Left colon (tissue), 2 donors: Measurements from ENCODE around the gene XKR7. TPM values are rescaled to one million over a fixed set of nuclear protein-coding genes. Genes with fewer than 3 reads are reported as not detected.
"Not testable (repeated sequence)": the region's sequence is repeated elsewhere in the genome, so short reads cannot be mapped to it uniquely, and the experiment has no call there.

Experiments
- ATAC-seq: fragments of 200-7000 bp; cut with Tn5 transposase; one replicate; pipeline ENCODE4 v1.9.1; 2020; ENCODE audit warnings: mild to moderate bottlenecking, moderate library complexity
- DNase-seq, 2 donors: peaks; one replicate each; pipeline ENCODE4 v3.0.0-alpha.2; 2020
- intact Hi-C, 2 donors: fragments of 100-400 bp; cut with DNase I in 1 of 2; cut with micrococcal nuclease in 1 of 2; formaldehyde crosslinking; loops; one replicate each; pipeline versions ENCODE4 v1.11.2 to v1.14.0; 2022; cut with DNase I, micrococcal nuclease
- total RNA-seq, 2 donors: library from RNA; stranded (reverse); fragmentation: NEBNext Ultra II Directional; extraction: Animal tissue kit (Norgen Biotek cat#: 25700); gene quantifications; one replicate each; pipeline ENCODE4 v1.2.1, GENCODE V29; 2021
- donor health status: DM: no; HTN: no; CAD: no.
- donor health status: DM: yes; HTN: yes; CAD: no.

XKR7 gene
- total RNA-seq, 2 donors from 2014 or later: 0.06 to 0.11 TPM

DNA sequence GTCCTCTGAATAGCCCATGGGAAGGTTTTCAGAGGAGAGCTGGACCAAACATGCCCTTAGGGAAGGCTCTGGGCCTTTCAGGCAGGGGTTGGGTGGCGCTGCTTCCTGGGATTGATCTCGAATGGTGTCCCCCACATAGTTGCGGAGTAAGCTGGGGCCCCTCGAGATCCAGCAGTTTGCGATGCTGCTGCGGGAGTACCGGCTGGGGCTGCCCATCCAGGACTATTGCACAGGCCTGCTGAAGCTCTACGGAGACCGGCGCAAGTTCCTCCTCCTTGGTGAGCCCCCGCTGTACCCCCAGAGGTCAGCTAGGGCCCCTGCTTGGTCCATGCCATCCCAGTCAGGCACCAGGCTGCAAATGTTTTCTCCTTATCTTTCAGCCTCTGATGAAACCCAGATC is 61.6 kb downstream of the XKR7 start:
- intact Hi-C loops: no loop called here
- no peak for DNase-seq

GRCh38 chr20:32031007-32031958 is 63.3 kb downstream of the XKR7 start:
- intact Hi-C loops: loop anchor here (5.0 to 10.0 kb wide), 2 partner anchors 206 to 209 kb away; no protein-coding TSS in a partner anchor
- peak; percentile 77 to 78 for DNase-seq
- ATAC-seq: peak; percentile 96

More for the DNA sequence above, 61.6 kb downstream of the XKR7 start:
- no peak for ATAC-seq

GRCh38 chr20:32033316-32033715 is 65.4 kb downstream of the XKR7 start:
- intact Hi-C loops: loop anchor here (5.0 to 10.0 kb wide), 2 partner anchors 209 to 211 kb away; no protein-coding TSS in a partner anchor
- ATAC-seq: no peak
- no peak for DNase-seq

GRCh38 chr20:32033721-32034120 is 65.8 kb downstream of the XKR7 start:
- intact Hi-C loops: loop anchor here (5.0 to 10.0 kb wide), 2 partner anchors 209 to 211 kb away; no protein-coding TSS in a partner anchor
- not testable (repeated sequence) for DNase-seq, ATAC-seq

DNA sequence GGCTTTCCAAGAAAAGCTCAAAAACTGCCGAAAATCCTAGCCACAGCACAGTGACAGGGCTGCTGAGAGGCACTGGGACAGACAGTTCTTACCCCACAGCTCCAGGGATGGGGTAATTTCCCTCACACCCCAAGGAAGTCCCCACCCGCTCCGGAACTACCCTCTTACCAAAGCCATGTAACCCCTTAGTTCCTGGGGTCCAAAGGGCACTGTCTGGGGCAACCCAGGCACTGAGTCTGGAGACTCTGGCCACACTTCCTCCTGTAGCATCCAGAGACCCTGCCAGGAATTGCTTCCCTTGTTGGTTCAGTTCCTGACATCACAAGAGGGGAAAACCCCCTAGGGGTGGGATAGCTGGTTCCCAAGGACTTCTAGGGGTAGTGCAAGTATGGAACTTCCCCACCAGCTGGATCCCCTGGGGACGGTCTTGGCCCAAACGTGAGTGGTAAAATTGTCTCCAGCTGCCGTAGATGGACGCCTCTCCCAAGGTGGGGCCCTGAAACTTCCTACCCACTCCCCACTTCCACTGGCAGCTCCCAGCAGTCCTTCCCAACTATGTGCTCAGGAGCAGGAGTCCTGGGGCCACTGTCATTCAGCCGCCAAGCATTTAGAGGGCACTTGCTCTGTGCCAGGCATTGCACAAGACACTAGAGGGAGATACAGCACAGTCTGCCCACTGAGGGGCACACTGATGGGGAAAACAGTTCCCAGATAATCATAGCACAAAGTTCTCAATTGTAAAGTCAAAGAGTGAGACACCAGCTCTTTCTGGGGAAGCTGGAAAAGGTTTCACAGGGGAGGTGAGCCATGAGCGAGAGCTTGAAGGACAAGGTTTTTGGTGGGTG is 66.9 kb downstream of the XKR7 start:
- intact Hi-C loops: loop anchor here (5.0 to 10.0 kb wide), 2 partner anchors 210 to 213 kb away; no protein-coding TSS in a partner anchor
- ATAC-seq: no peak

DNA sequence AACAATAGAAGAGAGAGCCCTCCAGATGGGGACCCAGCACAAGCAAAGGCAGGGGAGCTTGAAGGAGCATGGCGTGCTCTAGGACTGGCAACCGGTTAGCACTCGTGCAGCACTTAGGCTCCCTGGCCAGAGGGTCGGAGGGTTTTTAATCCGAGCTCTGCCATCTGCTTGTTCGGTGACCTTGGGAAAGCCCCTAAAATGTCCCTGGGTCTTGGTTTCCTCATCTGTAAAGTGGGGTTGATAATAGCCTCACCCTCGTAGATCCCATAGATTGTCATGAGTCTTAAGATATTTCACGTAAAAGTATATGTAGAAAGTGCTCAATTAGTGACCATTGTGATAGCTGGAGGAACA is 67.5 kb downstream of the XKR7 start:
- no peak for DNase-seq
- intact Hi-C loops: loop anchor here in 1 of 2 donors (10.0 kb wide), 1 partner anchor 211 kb away; no protein-coding TSS in a partner anchor
- ATAC-seq: no peak

More for the DNA sequence above, 66.9 kb downstream of the XKR7 start:
- DNase-seq: no peak

GRCh38 chr20:32036252-32036651 is 68.3 kb downstream of the XKR7 start:
- intact Hi-C loops: loop anchor here in 1 of 2 donors (10.0 kb wide), 1 partner anchor 211 kb away; no protein-coding TSS in a partner anchor
- DNase-seq (no peak), ATAC-seq (no peak)

- DNase-seq: no peak
- intact Hi-C loops: loop anchor here in 1 of 2 donors (10.0 kb wide), 1 partner anchor 212 kb away; no protein-coding TSS in a partner anchor
- ATAC-seq: no peak
These were observed 69.0 kb downstream of the XKR7 start for GRCh38 chr20:32036716-32037485.

- DNase-seq: no peak
- intact Hi-C loops: loop anchor here in 1 of 2 donors (10.0 kb wide), 1 partner anchor 213 kb away; no protein-coding TSS in a partner anchor
- ATAC-seq: no peak
These were observed 70.0 kb downstream of the XKR7 start for GRCh38 chr20:32037929-32038328.

- intact Hi-C loops: no loop called here
- DNase-seq (peak in 1 of 2 donors; percentile 18), ATAC-seq (peak; percentile 49)
These were observed 72.4 kb downstream of the XKR7 start for GRCh38 chr20:32040142-32040953.

GRCh38 chr20:32045999-32046398 is 78.0 kb downstream of the XKR7 start:
- ATAC-seq (no peak), DNase-seq (no peak)
- intact Hi-C loops: no loop called here

GRCh38 chr20:32050324-32050841 is 82.4 kb downstream of the XKR7 start:
- no peak for ATAC-seq
- intact Hi-C loops: no loop called here
- DNase-seq: no peak

DNA sequence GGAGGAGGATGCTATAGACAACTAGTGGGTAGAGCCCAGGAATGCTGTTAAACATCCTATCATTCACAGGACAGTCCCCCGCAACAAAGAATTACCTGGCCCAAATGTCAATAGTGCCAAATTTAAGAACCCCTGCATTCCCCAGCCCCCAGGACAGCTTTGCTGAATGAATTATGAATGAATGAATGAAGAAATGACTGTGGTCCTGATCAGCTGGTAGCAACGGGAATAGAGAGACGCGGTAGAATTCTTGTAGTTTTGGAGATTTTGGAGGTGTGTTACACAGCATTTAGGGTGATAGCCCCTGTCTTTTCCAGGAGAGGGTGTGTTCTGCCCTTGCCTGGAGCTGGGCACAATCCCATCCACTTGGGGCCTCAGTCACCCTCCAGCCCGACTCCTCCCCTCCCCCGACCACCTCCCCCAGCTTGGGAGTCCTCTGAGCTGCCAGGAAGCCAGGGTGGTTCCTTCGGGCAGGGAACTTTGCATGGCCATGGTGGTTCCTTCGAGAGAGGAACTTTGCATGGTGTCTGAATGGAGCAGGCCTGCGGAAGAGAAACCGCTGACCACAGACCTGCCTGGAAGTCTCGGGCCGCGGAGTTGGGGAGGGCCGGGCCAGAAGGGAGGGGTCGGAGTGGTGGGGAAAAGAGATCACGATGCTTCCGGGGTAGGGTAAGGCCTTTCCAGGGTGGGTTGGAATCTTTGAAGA is 83.1 kb downstream of the XKR7 start:
- peak; percentile 35 for ATAC-seq
- peak; percentile 30 to 41 for DNase-seq
- intact Hi-C loops: no loop called here

- DNase-seq (no peak), ATAC-seq (no peak)
- intact Hi-C loops: no loop called here
These were observed 83.8 kb downstream of the XKR7 start for GRCh38 chr20:32051720-32052089.

DNA sequence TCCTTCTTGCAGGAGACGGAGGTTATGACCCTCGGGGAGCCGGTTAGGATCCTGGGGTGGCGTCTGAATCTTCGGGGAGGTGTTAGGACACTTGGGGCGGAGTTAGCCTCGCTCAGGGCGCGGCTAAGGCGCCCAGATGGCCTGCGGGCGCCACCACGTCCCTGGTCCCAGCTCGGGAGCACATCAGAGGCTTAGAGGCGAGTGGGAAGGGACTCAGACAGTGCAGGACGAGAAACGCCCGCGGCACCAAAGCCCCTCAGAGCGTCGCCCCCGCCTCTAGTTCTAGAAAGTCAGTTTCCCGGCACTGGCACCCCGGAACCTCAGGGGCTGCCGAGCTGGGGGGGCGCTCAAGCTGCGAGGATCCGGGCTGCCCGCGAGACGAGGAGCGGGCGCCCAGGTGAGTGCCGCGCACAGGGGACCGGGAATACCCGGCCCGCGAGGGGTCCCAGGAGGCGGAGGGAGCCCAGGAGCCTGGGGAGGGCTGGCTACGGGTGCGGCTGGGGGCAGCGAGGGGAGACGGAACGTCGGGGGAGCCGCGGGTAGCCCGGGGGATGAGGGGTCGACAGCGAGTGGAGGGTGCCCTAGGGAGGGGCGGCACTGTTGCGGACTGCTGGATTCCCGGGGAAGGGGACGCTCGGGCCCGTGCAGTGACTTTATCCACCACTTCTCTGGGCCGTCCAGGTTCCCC is 84.3 kb downstream of the XKR7 start, which contains the start of gene HCK:
Gene HCK, plus strand, starts transcription at position 153 of the 688 bp plus-strand sequence.
- ATAC-seq: peak; percentile 52
- intact Hi-C loops: no loop called here
- DNase-seq: peak in 1 of 2 donors; percentile 32

- intact Hi-C loops: no loop called here
- DNase-seq: peak; percentile 51 to 54
- peak; percentile 47 for ATAC-seq
These were observed 84.9 kb downstream of the XKR7 start for GRCh38 chr20:32052778-32053362.
